Smooth muscle cell (in vitro differentiated cells): ENCODE data around the gene SYCP3. TPM values are rescaled to one million over a fixed set of nuclear protein-coding genes. Genes with fewer than 3 reads are reported as not detected.

Experiments
- DNase-seq: peaks from one replicate; lab custom pipeline; 2025; ENCODE audit not compliant: unreplicated experiment; lab: John Stamatoyannopoulos, UW
- H2AFZ ChIP-seq: fragments of 200-600 bp; sonication (generic); 2 replicates; pipeline ENCODE4 v1.6.0; 2016; ENCODE audit warnings: antibody characterized with exemption, low read depth, mild to moderate bottlenecking
- H3F3A ChIP-seq: fragments of 200-600 bp; sonication (generic); 2 replicates; pipeline ENCODE4 v1.6.0; 2017; ENCODE audit warnings: antibody characterized with exemption, low read depth
- H3K27ac ChIP-seq: fragments of 200-600 bp; sonication (generic); 2 replicates; pipeline ENCODE4 v1.5.1; 2016; ENCODE audit warnings: low read depth, mild to moderate bottlenecking
- H3K27me3 ChIP-seq: fragments of 200-600 bp; sonication (generic); 2 replicates; pipeline ENCODE4 v1.6.1; 2016; ENCODE audit warnings: low read depth, mild to moderate bottlenecking
- H3K36me3 ChIP-seq: fragments of 200-600 bp; sonication (generic); 2 replicates; pipeline ENCODE4 v1.5.1; 2016; ENCODE audit warnings: low read depth
- H3K4me1 ChIP-seq: fragments of 200-600 bp; sonication (generic); 2 replicates; pipeline ENCODE4 v1.5.1; 2016; ENCODE audit warnings: low read depth
- H3K4me2 ChIP-seq: fragments of 200-600 bp; sonication (generic); 2 replicates; pipeline ENCODE4 v1.6.0; 2016; ENCODE audit warnings: mild to moderate bottlenecking
- H3K4me3 ChIP-seq: fragments of 200-600 bp; sonication (generic); 2 replicates; pipeline ENCODE4 v1.5.1; 2016; ENCODE audit warnings: mild to moderate bottlenecking
- H3K79me2 ChIP-seq: fragments of 200-600 bp; sonication (generic); 2 replicates; pipeline ENCODE4 v1.6.0; 2016; ENCODE audit warnings: low read depth, mild to moderate bottlenecking
- H3K9ac ChIP-seq: fragments of 200-600 bp; sonication (generic); 2 replicates; pipeline ENCODE4 v1.6.0; 2016; ENCODE audit warnings: low read depth
- H3K9me3 ChIP-seq: fragments of 200-600 bp; sonication (generic); replicated peaks from 2 replicates; pipeline ENCODE4 v1.5.1; 2016; ENCODE audit warnings: low read depth
- H4K20me1 ChIP-seq: fragments of 200-600 bp; sonication (generic); 2 replicates; pipeline ENCODE4 v1.6.0; 2016; ENCODE audit warnings: low read depth
- CTCF ChIP-seq: fragments of 200-600 bp; sonication (generic); IDR thresholded peaks from 2 replicates; pipeline ENCODE4 v1.5.1; 2017; ENCODE audit warnings: borderline replicate concordance, mild to moderate bottlenecking, antibody characterized with exemption; ENCODE audit not compliant: insufficient read depth, poor library complexity, severe bottlenecking
- WGBS: methylation state at CpG from one replicate; pipeline ENCODE4 v1.1.7; 2016; ENCODE audit warnings: low lambda C conversion rate; 5-methylcytosine and 5-hydroxymethylcytosine counted together
- polyA plus RNA-seq: library from polyadenylated mRNA; unstranded; fragments of >200 nt; fragmentation: Nextera tagmentation; extraction: Ambion mirVana; gene quantifications from 2 replicates; pipeline ENCODE4 v1.2.1, GENCODE V29; 2016
- total RNA-seq: library from RNA; depleted of rRNA; stranded (reverse); fragments of >200 nt; gene quantifications from 2 replicates; pipeline ENCODE4 v1.2.3, GENCODE V29; 2014

The SYCP3 gene
- total and polyA plus RNA-seq, 2 experiments from 2014 or later, result 1.1 to 3.6 TPM

- H3K4me2 ChIP-seq, result no peak overlapping the region
- no peak overlapping the region for H3K9ac ChIP-seq
- no peaks in the 10 kb centered on the region for H4K20me1 ChIP-seq
- no peak for DNase-seq
- H3K4me3 ChIP-seq, result no peak overlapping the region
- H3K27me3 ChIP-seq, result no peaks in the 10 kb centered on the region
- H2AFZ ChIP-seq, result no peak overlapping the region
- no peaks in the 10 kb centered on the region for H3K79me2 ChIP-seq
- TF ChIP-seq CTCF, result no peak
- H3K9me3 ChIP-seq, result no peaks in the 10 kb centered on the region
- no peaks in the 10 kb centered on the region for H3K4me1 ChIP-seq
- WGBS, result 97% methylated on average over 6 of the region's 6 CpGs
- H3F3A ChIP-seq, result no peaks in the 10 kb centered on the region
- no peak overlapping the region for H3K27ac ChIP-seq
- no peaks in the 10 kb centered on the region for H3K36me3 ChIP-seq
Observed at GRCh38 chr12:101779626-101780025, 40.4 kb upstream of the SYCP3 start.

- no peak for DNase-seq
- H3K4me1 ChIP-seq, result no peaks in the 10 kb centered on the region
- H3K4me3 ChIP-seq, result no peak overlapping the region
- no peak overlapping the region for H3K9ac ChIP-seq
- 94% methylated on average over 3 of the region's 3 CpGs for WGBS
- H2AFZ ChIP-seq, result no peak overlapping the region
- TF ChIP-seq CTCF, result no peak
- no peaks in the 10 kb centered on the region for H3K27me3 ChIP-seq
- no peaks in the 10 kb centered on the region for H3F3A ChIP-seq
- H3K4me2 ChIP-seq, result no peak overlapping the region
- no peaks in the 10 kb centered on the region for H3K9me3 ChIP-seq
- H3K36me3 ChIP-seq, result no peaks in the 10 kb centered on the region
- H4K20me1 ChIP-seq, result no peaks in the 10 kb centered on the region
- H3K79me2 ChIP-seq, result no peaks in the 10 kb centered on the region
- no peak overlapping the region for H3K27ac ChIP-seq
Observed at GRCh38 chr12:101779200-101779599, 39.9 kb upstream of the SYCP3 start.

- Histone ChIP-seq H4K20me1 (no peaks in the 10 kb centered on the region), H3F3A (no peaks in the 10 kb centered on the region), H3K36me3 (no peaks in the 10 kb centered on the region), H2AFZ (no peak overlapping the region), H3K4me1 (no peaks in the 10 kb centered on the region), H3K4me3 (no peak overlapping the region), H3K79me2 (no peaks in the 10 kb centered on the region), H3K9ac (no peak overlapping the region), H3K4me2 (no peak overlapping the region), H3K9me3 (no peaks in the 10 kb centered on the region), H3K27ac (no peak overlapping the region), H3K27me3 (no peaks in the 10 kb centered on the region)
- TF ChIP-seq CTCF, result no peak
- DNase-seq, result no peak
- WGBS, result 86% methylated on average over 4 of the region's 4 CpGs
Observed at GRCh38 chr12:101777978-101778377, 38.7 kb upstream of the SYCP3 start.

GRCh38 chr12:101777485-101777884, 38.2 kb upstream of the SYCP3 start:
- no peak for TF ChIP-seq CTCF
- H3K27ac ChIP-seq, result no peak overlapping the region
- no peak overlapping the region for H3K4me3 ChIP-seq
- H3K4me1 ChIP-seq, result no peaks in the 10 kb centered on the region
- no peak overlapping the region for H3K9ac ChIP-seq
- no peak for DNase-seq
- no peak overlapping the region for H3K4me2 ChIP-seq
- no peaks in the 10 kb centered on the region for H3F3A ChIP-seq
- H3K9me3 ChIP-seq, result no peaks in the 10 kb centered on the region
- WGBS, result 86% methylated on average over 3 of the region's 3 CpGs
- no peaks in the 10 kb centered on the region for H3K27me3 ChIP-seq
- no peak overlapping the region for H2AFZ ChIP-seq
- H3K79me2 ChIP-seq, result no peaks in the 10 kb centered on the region
- H3K36me3 ChIP-seq, result no peaks in the 10 kb centered on the region
- no peaks in the 10 kb centered on the region for H4K20me1 ChIP-seq
